GM12864 (cell line): ENCODE measurements around the gene STAT3.

Experiments used
- DNase-seq: peaks from one replicate; pipeline ENCODE4 v3.0.0-alpha.2; 2011; ENCODE audit warnings: low read depth
- H3K4me3 ChIP-seq: 2 replicates; pipeline ENCODE4 v1.5.1; 2011; ENCODE audit warnings: mild to moderate bottlenecking, low read depth, low read length, control low read depth
- TF ChIP-seq, protein P1 (sequence below): IDR thresholded peaks from 2 replicates; pipeline ENCODE4 v1.5.1; 2011; ENCODE audit warnings: low read depth, mild to moderate bottlenecking, moderate library complexity, low read length, control low read depth, inconsistent platforms; ENCODE audit errors: missing control alignments

STAT3 gene

DNA sequence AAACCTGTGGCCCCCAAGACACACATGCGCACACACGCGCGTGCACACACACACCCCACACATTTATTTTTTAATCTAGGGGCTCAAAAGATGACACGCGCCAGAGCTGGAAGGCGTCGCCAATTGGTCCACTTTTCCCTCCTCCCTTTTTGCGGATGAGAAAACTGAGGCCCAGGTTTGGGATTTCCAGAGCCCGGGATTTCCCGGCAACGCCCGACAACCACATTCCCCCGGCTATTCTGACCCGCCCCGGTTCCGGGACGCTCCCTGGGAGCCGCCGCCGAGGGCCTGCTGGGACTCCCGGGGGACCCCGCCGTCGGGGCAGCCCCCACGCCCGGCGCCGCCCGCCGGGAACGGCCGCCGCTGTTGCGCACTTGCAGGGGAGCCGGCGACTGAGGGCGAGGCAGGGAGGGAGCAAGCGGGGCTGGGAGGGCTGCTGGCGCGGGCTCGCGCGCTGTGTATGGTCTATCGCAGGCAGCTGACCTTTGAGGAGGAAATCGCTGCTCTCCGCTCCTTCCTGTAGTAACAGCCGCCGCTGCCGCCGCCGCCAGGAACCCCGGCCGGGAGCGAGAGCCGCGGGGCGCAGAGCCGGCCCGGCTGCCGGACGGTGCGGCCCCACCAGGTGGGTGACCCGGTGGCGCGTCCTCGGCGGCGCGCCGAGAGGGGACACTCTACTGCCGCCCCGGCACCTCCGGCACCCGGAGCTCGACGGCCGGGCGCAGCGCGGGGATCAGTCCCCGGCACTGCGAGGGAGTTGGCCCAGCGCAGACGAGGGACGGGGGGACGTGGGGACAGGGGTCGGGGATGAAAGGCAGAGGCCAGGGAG, 100.1 kb downstream of the STAT3 start, which contains the start of gene STAT5A:
TSS of gene STAT5A (plus strand) at position 522 of the 826 bp plus-strand sequence. CDS start 914 bp downstream, outside the sequence.
- H3K4me3 ChIP-seq, result peak within 1 kb of the TSS; percentile 63
- DNase-seq, result no peak
- TF ChIP-seq, protein P1, sequence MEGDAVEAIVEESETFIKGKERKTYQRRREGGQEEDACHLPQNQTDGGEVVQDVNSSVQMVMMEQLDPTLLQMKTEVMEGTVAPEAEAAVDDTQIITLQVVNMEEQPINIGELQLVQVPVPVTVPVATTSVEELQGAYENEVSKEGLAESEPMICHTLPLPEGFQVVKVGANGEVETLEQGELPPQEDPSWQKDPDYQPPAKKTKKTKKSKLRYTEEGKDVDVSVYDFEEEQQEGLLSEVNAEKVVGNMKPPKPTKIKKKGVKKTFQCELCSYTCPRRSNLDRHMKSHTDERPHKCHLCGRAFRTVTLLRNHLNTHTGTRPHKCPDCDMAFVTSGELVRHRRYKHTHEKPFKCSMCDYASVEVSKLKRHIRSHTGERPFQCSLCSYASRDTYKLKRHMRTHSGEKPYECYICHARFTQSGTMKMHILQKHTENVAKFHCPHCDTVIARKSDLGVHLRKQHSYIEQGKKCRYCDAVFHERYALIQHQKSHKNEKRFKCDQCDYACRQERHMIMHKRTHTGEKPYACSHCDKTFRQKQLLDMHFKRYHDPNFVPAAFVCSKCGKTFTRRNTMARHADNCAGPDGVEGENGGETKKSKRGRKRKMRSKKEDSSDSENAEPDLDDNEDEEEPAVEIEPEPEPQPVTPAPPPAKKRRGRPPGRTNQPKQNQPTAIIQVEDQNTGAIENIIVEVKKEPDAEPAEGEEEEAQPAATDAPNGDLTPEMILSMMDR, result no peak

DNA sequence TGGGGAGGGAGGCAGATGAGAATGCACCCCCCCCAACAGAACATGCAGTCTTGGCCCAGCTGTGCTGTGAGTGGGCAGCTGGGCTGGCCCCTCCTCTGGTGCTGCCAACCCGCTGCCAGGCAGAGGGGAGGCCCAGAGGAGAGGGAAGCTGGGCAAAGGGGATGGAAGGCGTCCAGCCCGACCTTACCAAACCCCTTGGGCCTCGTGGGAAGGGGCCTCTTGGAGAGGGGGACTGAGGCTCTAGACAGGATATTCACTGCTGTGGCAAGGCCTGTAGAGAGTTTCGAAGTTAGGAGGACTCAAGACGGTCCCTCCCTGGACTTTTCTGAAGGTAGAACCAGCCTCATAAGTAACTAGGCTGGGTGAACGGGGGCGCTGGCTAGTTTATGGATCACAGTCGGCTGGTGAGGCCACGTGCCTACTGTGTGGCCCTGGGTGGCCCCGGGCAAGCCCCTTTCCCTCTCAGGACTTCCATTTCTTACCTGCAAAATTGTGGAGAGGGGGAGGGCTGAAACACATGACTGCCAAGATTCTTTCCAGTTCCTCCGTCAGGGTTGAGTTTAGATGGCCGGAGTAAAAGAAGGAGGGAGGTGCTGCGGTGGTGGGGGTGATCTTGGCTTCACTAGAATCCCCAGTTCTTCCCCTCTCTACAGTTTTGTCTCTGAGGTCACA, 100.8 kb downstream of the STAT3 start:
- peak overlapping the region; percentile 63 for H3K4me3 ChIP-seq
- TF ChIP-seq, protein P1, result no peak
- DNase-seq, result no peak

- TF ChIP-seq, protein P1, result no peak
- DNase-seq, result no peak
- H3K4me3 ChIP-seq, result peak overlapping the region; percentile 63
Measured at GRCh38 chr17:42286411-42287221, 101.6 kb downstream of the STAT3 start.

DNA sequence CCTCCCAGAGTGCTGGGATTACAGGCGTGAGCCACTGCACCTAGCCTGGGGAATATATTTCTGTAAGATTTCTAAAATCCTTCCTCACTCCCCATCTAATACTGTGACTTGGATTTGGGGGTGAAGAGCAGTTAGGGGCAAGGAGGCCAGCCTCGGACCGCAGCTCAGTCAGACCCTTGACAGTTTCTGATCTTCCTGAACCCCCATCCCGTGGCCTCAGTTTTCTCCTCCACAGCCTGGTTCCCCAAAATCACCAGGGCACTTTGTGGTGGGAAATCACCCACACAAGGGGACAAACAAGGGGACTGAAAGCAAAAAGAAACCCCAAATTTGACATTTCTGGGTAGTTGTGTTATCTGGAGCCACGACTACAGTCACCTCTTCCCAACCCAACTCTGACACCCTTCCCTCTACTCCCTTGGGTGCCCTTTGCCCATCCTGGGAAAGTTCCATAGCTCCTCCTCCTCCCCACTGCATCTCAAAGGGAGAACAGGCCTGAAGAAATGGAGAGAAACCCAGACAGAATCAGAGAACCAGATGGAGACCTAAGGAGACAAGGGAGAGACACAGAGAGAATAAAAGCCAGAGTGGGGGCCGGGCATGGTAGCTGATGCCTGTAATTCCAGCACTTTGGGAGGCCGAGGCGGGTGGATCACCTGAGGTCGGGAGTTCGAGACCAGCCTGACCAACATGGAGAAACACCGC, 102.7 kb downstream of the STAT3 start:
- DNase-seq, result no peak
- TF ChIP-seq, protein P1, result no peak
- no peak overlapping the region for H3K4me3 ChIP-seq

- DNase-seq, result no peak
- no peak overlapping the region for H3K4me3 ChIP-seq
- TF ChIP-seq, protein P1, result no peak
Measured at GRCh38 chr17:42284566-42284965, 103.7 kb downstream of the STAT3 start.

DNA sequence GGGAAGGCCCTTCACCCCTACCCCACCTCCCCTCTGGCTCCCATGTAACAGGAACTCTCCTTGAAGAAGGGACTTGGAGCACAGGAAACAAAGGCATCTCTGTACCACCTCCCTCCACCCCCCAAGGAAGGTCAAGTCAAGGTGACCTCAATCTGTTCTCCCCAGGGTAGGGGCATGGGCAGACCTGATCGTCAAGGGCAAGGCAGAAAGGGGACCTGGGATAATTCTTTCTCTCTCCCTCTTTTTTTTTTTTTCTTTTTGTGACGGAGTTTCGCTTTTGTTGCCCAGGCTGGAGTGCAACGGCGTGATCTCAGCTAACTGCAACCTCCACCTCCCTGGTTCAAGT, 104.2 kb downstream of the STAT3 start:
- DNase-seq, result no peak
- H3K4me3 ChIP-seq, result no peak overlapping the region

More for the DNA sequence above, 104.2 kb downstream of the STAT3 start:
- TF ChIP-seq, protein P1, result no peak
